Pancreas (tissue), 10 donors: ENCODE results near the gene CPB2. TPM values are rescaled to one million over a fixed set of nuclear protein-coding genes. Genes with fewer than 3 reads are reported as not detected.

Experiments used
- ATAC-seq, 4 donors: fragments of 200-7000 bp; cut with Tn5 transposase; one replicate each; pipeline versions ENCODE4 v1.8.0 to v1.9.1; 2020; ENCODE audit warnings: mild to moderate bottlenecking in 4 of 4, moderate library complexity in 4 of 4
- DNase-seq, 6 donors: peaks; one replicate each; pipeline ENCODE4 v3.0.0-alpha.2; 2020
- FAIRE-seq: peaks from 2 replicates; lab custom pipeline; 2012; peaks lifted over from hg19 to GRCh38; lab: Jason Lieb, UNC
- H3K27ac ChIP-seq, 4 donors: fragments of 200-600 bp; sonication (generic); 1 replicate in 3 of 4; 2 replicates in 1 of 4; pipeline versions ENCODE4 v1.5.0 to v1.8.0; 2020
- H3K27me3 ChIP-seq, 4 donors: fragments of 200-600 bp; one replicate each; pipeline ENCODE4 v1.8.0; 2021
- H3K36me3 ChIP-seq, 3 donors: fragments of 200-600 bp; sonication (generic) in 1 of 3; one replicate each; pipeline versions ENCODE4 v1.5.0 to v1.8.0; 2020 to 2021
- H3K4me1 ChIP-seq, 3 donors: fragments of 200-600 bp; one replicate each; pipeline ENCODE4 v1.8.0; 2021
- H3K4me3 ChIP-seq, 4 donors: fragments of 200-600 bp; sonication (generic) in 2 of 4; one replicate each; pipeline versions ENCODE4 v1.5.0 to v1.8.0; 2020 to 2021
- H3K9me3 ChIP-seq, 4 donors: fragments of 200-600 bp; one replicate each; pipeline ENCODE4 v1.8.0; 2021
- CTCF ChIP-seq, 4 donors: fragments of 200-600 bp; sonication (generic) in 3 of 4; IDR thresholded peaks; one replicate each; pipeline versions ENCODE4 v1.5.0 to v1.8.0; 2021; ENCODE audit warnings: antibody characterized with exemption in 4 of 4
- WGBS, 2 donors: extraction: QIAGEN DNeasy Blood & Tissue Kit; methylation state at CpG; one replicate each; pipeline ENCODE4 v1.1.7; 2013; 5-methylcytosine and 5-hydroxymethylcytosine counted together
- intact Hi-C, 3 donors: fragments of 100-400 bp; cut with DNase I; formaldehyde crosslinking; loops; one replicate each; pipeline versions ENCODE4 v1.11.1 to v1.14.2; 2022
- polyA plus RNA-seq, 2 donors: library from polyadenylated mRNA; stranded (reverse); fragments of 200-250 nt; gene quantifications; one replicate each; pipeline ENCODE4 v1.2.3, GENCODE V29; 2013
- total RNA-seq, 6 donors: library from RNA; stranded (reverse); fragmentation: NEBNext Ultra II Directional in 4 of 6; extraction: Animal tissue kit (Norgen Biotek cat#: 25700) in 4 of 6; gene quantifications; one replicate each; pipeline versions ENCODE4 v1.2.1 to v1.2.4, GENCODE V29; 2021 to 2023
- donor health status: healthy with polysubstance abuse.
- donor health status: DM: no; HTN: no; CAD: no; lungs with moderate emphysema.
- donor health status: DM: no; HTN: no; CAD: no.
- donor health status: control.
- donor health status: control.
- donor health status: Bipolar disorder and iron deficiency.
- donor health status: DM: yes; HTN: yes; CAD: no.
- donor health status: DM: no; HTN: no; CAD: no.
- donor health status: DM: no; HTN: no; CAD: no.
- donor health status: DM: yes; HTN: yes; CAD: no.

The CPB2 gene
- total and polyA plus RNA-seq, 8 donors, result 0.08 to 0.94 (median 0.58) TPM; not detected in 1

- WGBS, 2 donors, result 84 to 92% methylated on average over 2 of the region's 2 CpGs
- no peak for DNase-seq
- ATAC-seq, result peak in 2 of 4 donors; percentile 45 to 50
- H3K27ac ChIP-seq, result no peak overlapping the region
- H3K9me3 ChIP-seq, result no peaks in the 10 kb centered on the region
- H3K27me3 ChIP-seq, result no peaks in the 10 kb centered on the region
- H3K4me3 ChIP-seq, result no peak overlapping the region
- TF ChIP-seq CTCF (IDR thresholded peaks at IDR 0.05), result no peak
- intact Hi-C loops, result no loop called here
- FAIRE-seq, result no peak
- no peaks in the 10 kb centered on the region for H3K4me1 ChIP-seq
- H3K36me3 ChIP-seq, result no peaks in the 10 kb centered on the region
Measured at GRCh38 chr13:46113596-46113995, 8.8 kb upstream of the CPB2 start.

GRCh38 chr13:46111151-46111550 lies 6.3 kb upstream of the CPB2 start:
- Histone ChIP-seq H3K27ac (no peak overlapping the region), H3K4me3 (no peak overlapping the region), H3K9me3 (no peaks in the 10 kb centered on the region), H3K36me3 (no peaks in the 10 kb centered on the region), H3K27me3 (no peaks in the 10 kb centered on the region), H3K4me1 (no peaks in the 10 kb centered on the region)
- TF ChIP-seq CTCF (IDR thresholded peaks at IDR 0.05), result no peak
- FAIRE-seq (no peak), ATAC-seq (no peak), DNase-seq (no peak)
- intact Hi-C loops, result no loop called here

- Histone ChIP-seq H3K27me3 (no peaks in the 10 kb centered on the region), H3K9me3 (no peaks in the 10 kb centered on the region), H3K4me3 (no peak overlapping the region), H3K4me1 (no peaks in the 10 kb centered on the region), H3K27ac (no peak overlapping the region), H3K36me3 (no peaks in the 10 kb centered on the region)
- TF ChIP-seq CTCF (IDR thresholded peaks at IDR 0.05), result no peak
- no peak for DNase-seq
- intact Hi-C loops, result no loop called here
- FAIRE-seq, result no peak
- 74 to 88% methylated on average over 4 of the region's 4 CpGs for WGBS, 2 donors
- ATAC-seq, result no peak
Measured at GRCh38 chr13:46109451-46109850, 4.6 kb upstream of the CPB2 start.

GRCh38 chr13:46106839-46107371 lies 2.1 kb upstream of the CPB2 start:
- intact Hi-C loops, result no loop called here
- H3K27me3 ChIP-seq, result no peaks in the 10 kb centered on the region
- H3K9me3 ChIP-seq, result no peaks in the 10 kb centered on the region
- H3K4me3 ChIP-seq, result no peak overlapping the region
- TF ChIP-seq CTCF (IDR thresholded peaks at IDR 0.05), result no peak
- ATAC-seq, result no peak
- no peak overlapping the region for H3K27ac ChIP-seq
- no peaks in the 10 kb centered on the region for H3K4me1 ChIP-seq
- H3K36me3 ChIP-seq, result no peaks in the 10 kb centered on the region
- FAIRE-seq, result no peak
- WGBS, 2 donors, result 67 to 76% methylated on average over 4 of the region's 4 CpGs
- DNase-seq, result no peak

- H3K4me1 ChIP-seq, result no peaks in the 10 kb centered on the region
- no peaks in the 10 kb centered on the region for H3K9me3 ChIP-seq
- intact Hi-C loops, result no loop called here
- TF ChIP-seq CTCF (IDR thresholded peaks at IDR 0.05), result no peak
- DNase-seq, result no peak
- ATAC-seq, result no peak
- no peak overlapping the region for H3K4me3 ChIP-seq
- WGBS, 2 donors, result 80 to 91% methylated on average over 7 of the region's 7 CpGs
- no peaks in the 10 kb centered on the region for H3K36me3 ChIP-seq
- FAIRE-seq, result no peak
- H3K27ac ChIP-seq, result no peak overlapping the region
- H3K27me3 ChIP-seq, result no peaks in the 10 kb centered on the region
Measured at GRCh38 chr13:46103037-46103436, 1.8 kb downstream of the CPB2 start.
